AG09309 (cell line): Measurements from ENCODE around the gene VAMP4.

ENCODE experiments used
- DNase-seq: peaks from one replicate; pipeline ENCODE4 v3.0.0-alpha.2; 2010; ENCODE audit warnings: low read depth
- H3K4me3 ChIP-seq: 2 replicates; pipeline ENCODE4 v1.5.1; 2011; ENCODE audit warnings: mild to moderate bottlenecking, low read depth, low read length, moderate library complexity; ENCODE audit not compliant: control insufficient read depth
- CTCF ChIP-seq: IDR thresholded peaks from 2 replicates; pipeline ENCODE4 v1.5.1; 2011; ENCODE audit warnings: mild to moderate bottlenecking, low read depth, low read length, inconsistent platforms; ENCODE audit not compliant: insufficient read depth, control insufficient read depth; ENCODE audit errors: missing control alignments

The VAMP4 gene

GRCh38 chr1:171741872-171742576 is at the start of gene VAMP4:
VAMP4 (minus strand) TSS chr1:171742065; CDS start chr1:171738414, 3,651 bp downstream.
- DNase-seq = peak; percentile 40
- no peak for TF ChIP-seq CTCF
- peak within 1 kb of the TSS; percentile 89 for H3K4me3 ChIP-seq

GRCh38 chr1:171790318-171790717 is 48.5 kb upstream of the VAMP4 start:
- no peak overlapping the region for H3K4me3 ChIP-seq
- no peak for TF ChIP-seq CTCF
- no peak for DNase-seq

- H3K4me3 ChIP-seq = no peak overlapping the region
- TF ChIP-seq CTCF = no peak
- DNase-seq = peak; percentile 51
These were observed 46.8 kb upstream of the VAMP4 start for GRCh38 chr1:171788696-171789095.

GRCh38 chr1:171787686-171788480 is 46.0 kb upstream of the VAMP4 start:
- no peak for DNase-seq
- TF ChIP-seq CTCF = no peak

GRCh38 chr1:171786534-171786933 is 44.7 kb upstream of the VAMP4 start:
- no peak for DNase-seq
- H3K4me3 ChIP-seq = no peak overlapping the region
- TF ChIP-seq CTCF = no peak

More at GRCh38 chr1:171787686-171788480, 46.0 kb upstream of the VAMP4 start:
- H3K4me3 ChIP-seq = no peak overlapping the region

GRCh38 chr1:171785766-171786165 is 43.9 kb upstream of the VAMP4 start:
- no peak for DNase-seq
- TF ChIP-seq CTCF = no peak
- H3K4me3 ChIP-seq = no peak overlapping the region
